ENCODE measurements around the gene CD3G. TPM values are rescaled to one million over a fixed set of nuclear protein-coding genes. Genes with fewer than 3 reads are reported as not detected.

CD3G gene
- total and polyA plus RNA-seq, 2 of the 8 experiments (the other 6 are each of a cell fraction or from before 2014, with no cell fraction given) = not detected

DNA sequence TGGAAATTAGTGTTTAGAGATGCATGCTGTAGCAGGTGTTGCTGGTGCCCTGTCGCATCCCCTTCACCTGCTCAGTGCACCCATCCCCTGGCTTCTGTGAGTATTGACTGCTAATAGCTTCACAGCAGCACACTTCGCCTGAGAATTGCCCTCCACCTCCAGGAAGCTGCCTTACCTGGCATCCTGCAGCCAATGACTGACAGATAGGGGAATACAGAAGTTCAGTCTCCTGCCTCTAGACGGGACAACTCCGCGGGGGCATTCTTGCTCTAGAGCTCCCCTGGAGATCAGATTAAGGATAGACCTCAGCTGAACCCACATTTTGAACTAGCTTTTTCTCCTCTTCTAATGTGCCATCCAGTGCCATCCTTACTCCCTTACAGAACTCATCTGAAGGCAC, 48.9 kb upstream of the CD3G start:
- Histone ChIP-seq H3K4me2 (ENCODE audit: insufficient read depth in 1 of 2, low read depth in 2 of 2, low read length in 2 of 2) (no peak overlapping the region), H4K20me1 (replicated peaks in 1 of 2; ENCODE audit: control insufficient read depth in 1 of 2, insufficient read depth in 2 of 2, low read length in 2 of 2) (no peaks in the 10 kb centered on the region), H2AK5ac (ENCODE audit: low read depth, low read length) (no peak overlapping the region), H3K9me3 (ENCODE audit: insufficient read depth in 2 of 2, low read depth in 1 of 2, low read length in 1 of 2) (no peaks in the 10 kb centered on the region), H3K4me1 (replicated peaks in 1 of 4; ENCODE audit: control insufficient read depth in 3 of 4, insufficient read depth in 4 of 4, low read length in 3 of 4) (no peaks in the 10 kb centered on the region; a peak in 1 of 7 replicates), H3K4ac (replicated peaks; ENCODE audit: insufficient read length, low read depth, low read length) (no peak overlapping the region), H3K9ac (replicated peaks in 1 of 4; ENCODE audit: extremely low read depth in 1 of 4, low read depth in 3 of 4, low read length in 3 of 4) (no peak overlapping the region), H4K91ac (replicated peaks; ENCODE audit: insufficient read length, low read length) (no peak overlapping the region), H3K4me3 (ENCODE audit: extremely low read depth in 1 of 4, insufficient read depth in 2 of 4, low read depth in 3 of 4, low read length in 4 of 4) (no peak overlapping the region), H3K56ac (replicated peaks; ENCODE audit: insufficient read length, low read depth, low read length) (no peak overlapping the region), H2BK5ac (ENCODE audit: low read depth, low read length) (no peak overlapping the region), H2BK12ac (ENCODE audit: low read depth, low read length) (no peak overlapping the region), H2AFZ (ENCODE audit: low read length) (no peak overlapping the region), H3K27me3 (replicated peaks in 1 of 4; ENCODE audit: control insufficient read depth in 3 of 4, extremely low read depth in 1 of 4, insufficient read depth in 3 of 4, low read length in 3 of 4) (no peaks in the 10 kb centered on the region; a peak in 1 of 7 replicates), H2BK120ac (replicated peaks; ENCODE audit: low read depth, low read length) (no peak overlapping the region), H3K36me3 (ENCODE audit: control insufficient read depth in 2 of 4, insufficient read depth in 4 of 4, low read length in 3 of 4) (no peaks in the 10 kb centered on the region), H3K23ac (ENCODE audit: insufficient read length) (no peak overlapping the region), H3K27ac (ENCODE audit: low read depth, low read length) (no peak overlapping the region), H2BK20ac (ENCODE audit: low read length) (no peak overlapping the region), H3K79me2 (ENCODE audit: control insufficient read depth in 1 of 2, insufficient read depth in 2 of 2, low read length in 2 of 2) (no peaks in the 10 kb centered on the region), H4K8ac (ENCODE audit: extremely low read depth, insufficient read depth, low read length) (no peak overlapping the region), H3K23me2 (ENCODE audit: low read depth, low read length) (no peaks in the 10 kb centered on the region), H3K14ac (ENCODE audit: insufficient read length) (no peak overlapping the region), H2BK15ac (ENCODE audit: low read length) (no peak overlapping the region), H4K5ac (ENCODE audit: insufficient read length, low read depth, low read length) (no peak overlapping the region), H3K79me1 (ENCODE audit: low read depth, low read length) (no peaks in the 10 kb centered on the region), H3K18ac (ENCODE audit: extremely low read depth, low read length) (no peak overlapping the region)
- DNase-seq (ENCODE audit: low read depth in 1 of 2, low spot score in 2 of 2) = no peak
- 71% methylated on average over 5 of the region's 5 CpGs; no CpG with 5 or more reads in 1 of the 2 experiments for WGBS, 2 experiments (ENCODE audit: extremely low coverage in 1 of 2, insufficient coverage in 1 of 2, insufficient read length in 1 of 2, insufficient replicate concordance in 2 of 2, low coverage in 1 of 2, low lambda C conversion rate in 2 of 2, missing lambda C conversion rate in 1 of 2)
- no peak for FAIRE-seq
- POLR2A ChIA-PET (ENCODE audit: partially characterized antibody) = interaction anchor here (0.8 to 1.0 kb wide), 2 partner anchors 10 to 55 kb away, joined by 4 read pairs; no protein-coding TSS in a partner anchor
- TF ChIP-seq, protein P1, sequence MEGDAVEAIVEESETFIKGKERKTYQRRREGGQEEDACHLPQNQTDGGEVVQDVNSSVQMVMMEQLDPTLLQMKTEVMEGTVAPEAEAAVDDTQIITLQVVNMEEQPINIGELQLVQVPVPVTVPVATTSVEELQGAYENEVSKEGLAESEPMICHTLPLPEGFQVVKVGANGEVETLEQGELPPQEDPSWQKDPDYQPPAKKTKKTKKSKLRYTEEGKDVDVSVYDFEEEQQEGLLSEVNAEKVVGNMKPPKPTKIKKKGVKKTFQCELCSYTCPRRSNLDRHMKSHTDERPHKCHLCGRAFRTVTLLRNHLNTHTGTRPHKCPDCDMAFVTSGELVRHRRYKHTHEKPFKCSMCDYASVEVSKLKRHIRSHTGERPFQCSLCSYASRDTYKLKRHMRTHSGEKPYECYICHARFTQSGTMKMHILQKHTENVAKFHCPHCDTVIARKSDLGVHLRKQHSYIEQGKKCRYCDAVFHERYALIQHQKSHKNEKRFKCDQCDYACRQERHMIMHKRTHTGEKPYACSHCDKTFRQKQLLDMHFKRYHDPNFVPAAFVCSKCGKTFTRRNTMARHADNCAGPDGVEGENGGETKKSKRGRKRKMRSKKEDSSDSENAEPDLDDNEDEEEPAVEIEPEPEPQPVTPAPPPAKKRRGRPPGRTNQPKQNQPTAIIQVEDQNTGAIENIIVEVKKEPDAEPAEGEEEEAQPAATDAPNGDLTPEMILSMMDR (IDR thresholded peaks at IDR 0.05; ENCODE audit: control extremely low read depth in 1 of 3, insufficient read depth in 1 of 3, low read depth in 1 of 3, low read length in 3 of 3) = peak in 2 of 3 experiments; percentile 2 to 9; a peak in 2 of 4 replicates
- TF ChIP-seq RAD21 (IDR thresholded peaks at IDR 0.05 in 1 of 2, conservative IDR thresholded peaks at IDR 0.05 in 1 of 2; ENCODE audit: low read depth in 2 of 2, low read length in 2 of 2) = no peak
- CTCF ChIA-PET (ENCODE audit: partially characterized antibody) = interaction anchor here (0.6 to 5.1 kb wide), 50 partner anchors 9 to 307 kb away, joined by 3 to 52 read pairs (median 4); partner anchors contain the start of genes CD3D, CD3E, JAML and MPZL2
